Measurements from ENCODE around the gene GPR146.

GRCh38 chr7:1028044-1028770 lies 16.1 kb upstream of the GPR146 start:
- TF ChIP-seq POGZ (CRISPR knock-in tag; IDR thresholded peaks at IDR 0.05) (no peak), MTA3 (CRISPR knock-in tag; IDR thresholded peaks at IDR 0.05) (no peak), ATF7-NPFF (CRISPR knock-in tag; IDR thresholded peaks at IDR 0.05; ENCODE audit: low read depth) (peak; percentile 81; the same call in 1 of the 2 replicates), SP5 (CRISPR knock-in tag; IDR thresholded peaks at IDR 0.05; ENCODE audit: borderline replicate concordance, low read depth) (no peak)

Data from HepG2 (cell line).